Measurements from ENCODE around the gene L3MBTL3.

L3MBTL3 gene

DNA sequence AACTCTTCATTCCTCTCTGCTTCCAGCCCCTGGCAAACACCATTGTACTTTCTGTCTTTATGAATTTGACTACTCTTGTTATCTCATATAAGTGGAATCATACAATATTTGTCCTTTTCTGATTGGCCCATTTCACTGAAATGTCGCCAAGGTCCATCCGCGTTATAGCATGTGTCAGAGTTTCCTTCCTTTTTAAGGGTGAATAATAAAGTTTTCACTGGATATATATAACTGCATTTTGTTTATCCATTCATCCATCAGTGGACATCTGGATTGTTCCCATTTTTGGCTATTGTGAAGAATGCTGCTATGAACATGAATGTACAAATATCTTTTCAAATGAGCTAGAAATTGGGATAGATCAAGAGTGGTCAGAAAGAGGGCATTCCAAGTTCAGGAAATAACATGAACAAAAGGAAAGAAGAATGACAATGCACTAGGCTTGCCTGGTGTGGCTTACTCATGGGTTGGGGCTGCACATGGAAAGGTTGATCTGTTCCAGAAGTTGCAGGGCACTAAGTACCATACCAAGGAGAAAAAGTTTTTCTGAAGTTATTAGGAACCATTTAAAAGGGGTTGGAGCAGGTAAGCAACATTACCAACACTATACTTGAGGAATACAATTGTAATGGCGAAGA lies 10.0 kb upstream of the L3MBTL3 start:
- Histone ChIP-seq H3K27me3 (ENCODE audit: control insufficient read depth, insufficient read depth, low read length) (no peaks in the 10 kb centered on the region), H3K9me3 (ENCODE audit: control insufficient read depth, low read depth, low read length) (no peaks in the 10 kb centered on the region), H3K4me3 (ENCODE audit: low read length) (no peak overlapping the region), H3K27ac (ENCODE audit: low read length) (no peak overlapping the region), H3K9ac (ENCODE audit: low read length) (no peak overlapping the region), H3K4me1 (ENCODE audit: control insufficient read depth, low read depth, low read length) (no peaks in the 10 kb centered on the region), H3K36me3 (ENCODE audit: control insufficient read depth, low read depth, low read length) (no peaks in the 10 kb centered on the region)

DNA sequence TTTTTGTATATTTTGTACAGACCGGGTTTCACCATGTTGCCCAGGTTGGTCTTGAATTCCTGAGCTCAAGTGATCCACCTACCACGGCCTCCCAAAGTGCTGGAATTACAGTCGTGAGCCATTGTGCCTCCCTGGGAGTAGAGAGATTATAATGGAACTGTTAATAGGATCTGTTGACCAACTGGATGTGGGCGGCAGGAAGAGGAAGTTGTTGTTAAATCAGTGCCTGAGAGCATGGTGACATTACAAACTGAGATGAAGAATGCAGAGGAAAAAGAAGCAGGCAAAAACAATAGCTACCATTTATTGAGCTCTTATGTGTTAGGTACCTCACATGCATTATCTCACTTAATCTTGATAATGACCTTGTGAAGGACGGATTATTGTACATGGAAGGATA lies 9.2 kb upstream of the L3MBTL3 start:
- Histone ChIP-seq H3K27me3 (ENCODE audit: control insufficient read depth, insufficient read depth, low read length) (no peaks in the 10 kb centered on the region), H3K4me1 (ENCODE audit: control insufficient read depth, low read depth, low read length) (no peaks in the 10 kb centered on the region), H3K27ac (ENCODE audit: low read length) (no peak overlapping the region), H3K36me3 (ENCODE audit: control insufficient read depth, low read depth, low read length) (no peaks in the 10 kb centered on the region), H3K9me3 (ENCODE audit: control insufficient read depth, low read depth, low read length) (no peaks in the 10 kb centered on the region), H3K9ac (ENCODE audit: low read length) (no peak overlapping the region), H3K4me3 (ENCODE audit: low read length) (no peak overlapping the region)

- Histone ChIP-seq H3K9ac (ENCODE audit: low read length) (no peak overlapping the region), H3K4me3 (ENCODE audit: low read length) (no peak overlapping the region), H3K4me1 (ENCODE audit: control insufficient read depth, low read depth, low read length) (no peaks in the 10 kb centered on the region)
Observed at GRCh38 chr6:130010387-130010786, 8.0 kb upstream of the L3MBTL3 start.

DNA sequence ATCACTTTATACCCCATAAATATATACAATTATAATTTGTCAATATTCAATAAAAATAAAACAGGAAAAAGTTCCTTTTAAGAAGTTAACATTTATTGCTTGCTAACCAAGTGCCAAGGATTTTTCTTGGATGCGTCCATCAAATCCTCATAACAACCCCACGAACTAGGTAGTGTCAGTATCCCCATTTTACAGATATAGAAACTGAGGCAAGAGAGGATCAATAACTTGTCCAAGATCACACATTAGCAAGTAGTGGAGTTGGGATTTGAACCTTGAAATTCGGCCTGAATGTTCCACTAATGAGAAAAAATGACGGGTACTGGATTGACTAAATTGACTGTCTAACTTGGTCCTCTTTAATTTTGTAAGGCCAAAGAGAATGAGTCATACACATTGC lies 5.7 kb upstream of the L3MBTL3 start:
- Histone ChIP-seq H3K27ac (ENCODE audit: low read length) (no peak overlapping the region), H3K4me1 (ENCODE audit: control insufficient read depth, low read depth, low read length) (peaks cover 1% of the 10 kb centered on the region), H3K27me3 (ENCODE audit: control insufficient read depth, insufficient read depth, low read length) (peaks cover 4% of the 10 kb centered on the region), H3K9me3 (ENCODE audit: control insufficient read depth, low read depth, low read length) (no peaks in the 10 kb centered on the region), H3K9ac (ENCODE audit: low read length) (no peak overlapping the region), H3K4me3 (ENCODE audit: low read length) (no peak overlapping the region), H3K36me3 (ENCODE audit: control insufficient read depth, low read depth, low read length) (no peaks in the 10 kb centered on the region)

More at GRCh38 chr6:130010387-130010786, 8.0 kb upstream of the L3MBTL3 start:
- H3K27ac ChIP-seq (ENCODE audit: low read length): no peak overlapping the region
- H3K36me3 ChIP-seq (ENCODE audit: control insufficient read depth, low read depth, low read length): no peaks in the 10 kb centered on the region
- H3K27me3 ChIP-seq (ENCODE audit: control insufficient read depth, insufficient read depth, low read length): no peaks in the 10 kb centered on the region
- H3K9me3 ChIP-seq (ENCODE audit: control insufficient read depth, low read depth, low read length): no peaks in the 10 kb centered on the region

GRCh38 chr6:130018744-130019325 lies 454 bp downstream of the L3MBTL3 start:
- H3K27ac ChIP-seq (ENCODE audit: low read length): no peak overlapping the region
- peak overlapping the region; percentile 70 for H3K9ac ChIP-seq (ENCODE audit: low read length)
- H3K4me3 ChIP-seq (ENCODE audit: low read length): peak overlapping the region; percentile 93
- peaks cover 10% of the 10 kb centered on the region for H3K4me1 ChIP-seq (ENCODE audit: control insufficient read depth, low read depth, low read length)
- H3K27me3 ChIP-seq (ENCODE audit: control insufficient read depth, insufficient read depth, low read length): peaks cover 18% of the 10 kb centered on the region
- H3K9me3 ChIP-seq (ENCODE audit: control insufficient read depth, low read depth, low read length): no peaks in the 10 kb centered on the region
- H3K36me3 ChIP-seq (ENCODE audit: control insufficient read depth, low read depth, low read length): no peaks in the 10 kb centered on the region

DNA sequence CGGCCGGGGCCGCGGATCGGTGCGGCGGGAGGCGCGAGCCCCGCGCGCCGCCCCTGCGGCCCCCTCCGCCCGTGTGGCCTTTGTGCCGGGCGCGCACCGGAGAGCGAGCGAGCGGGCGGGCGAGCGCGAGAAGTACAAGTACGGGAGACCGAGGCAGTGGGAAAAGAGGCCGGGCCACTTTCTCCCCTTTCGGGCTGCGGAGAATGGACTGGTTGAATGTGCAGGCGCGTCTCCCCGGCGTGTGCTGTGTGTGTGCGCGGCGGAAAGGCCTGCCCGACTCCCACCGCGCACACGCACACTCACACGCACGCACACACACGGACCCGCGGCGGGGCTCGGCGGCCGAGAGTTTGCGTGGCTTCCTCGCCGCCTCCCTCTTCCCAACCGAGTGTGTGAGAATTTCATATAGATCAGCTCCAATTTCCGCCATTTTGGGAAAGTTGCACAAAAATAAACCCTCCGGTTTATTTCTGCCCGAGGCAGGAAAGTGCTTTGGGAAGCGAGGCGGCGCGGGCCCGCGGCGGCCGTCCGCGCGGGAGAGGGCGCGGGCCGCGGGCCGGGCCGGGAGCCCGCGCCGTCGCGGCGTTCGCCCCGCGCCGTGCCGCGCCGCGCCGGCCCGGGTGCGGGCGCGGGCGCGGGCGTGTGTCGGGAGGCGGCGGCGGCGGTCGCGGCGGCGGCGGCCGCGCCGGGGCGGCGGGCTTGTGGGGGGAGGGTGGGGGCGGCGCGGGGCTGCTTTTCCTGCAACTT lies 1.1 kb downstream of the L3MBTL3 start:
- H3K9ac ChIP-seq (ENCODE audit: low read length): peak overlapping the region; percentile 70

GRCh38 chr6:130020073-130020906 lies 1.9 kb downstream of the L3MBTL3 start:
- H3K4me1 ChIP-seq (ENCODE audit: control insufficient read depth, low read depth, low read length): peaks cover 10% of the 10 kb centered on the region
- H3K27me3 ChIP-seq (ENCODE audit: control insufficient read depth, insufficient read depth, low read length): peaks cover 18% of the 10 kb centered on the region
- peak overlapping the region; percentile 45 for H3K9ac ChIP-seq (ENCODE audit: low read length)
- H3K36me3 ChIP-seq (ENCODE audit: control insufficient read depth, low read depth, low read length): no peaks in the 10 kb centered on the region
- no peaks in the 10 kb centered on the region for H3K9me3 ChIP-seq (ENCODE audit: control insufficient read depth, low read depth, low read length)
- H3K4me3 ChIP-seq (ENCODE audit: low read length): peak overlapping the region; percentile 89
- H3K27ac ChIP-seq (ENCODE audit: low read length): no peak overlapping the region

More for the DNA sequence above, 1.1 kb downstream of the L3MBTL3 start:
- Histone ChIP-seq H3K4me3 (ENCODE audit: low read length) (peak overlapping the region; percentile 89), H3K36me3 (ENCODE audit: control insufficient read depth, low read depth, low read length) (no peaks in the 10 kb centered on the region), H3K27ac (ENCODE audit: low read length) (no peak overlapping the region), H3K4me1 (ENCODE audit: control insufficient read depth, low read depth, low read length) (peaks cover 10% of the 10 kb centered on the region), H3K9me3 (ENCODE audit: control insufficient read depth, low read depth, low read length) (no peaks in the 10 kb centered on the region), H3K27me3 (ENCODE audit: control insufficient read depth, insufficient read depth, low read length) (peaks cover 18% of the 10 kb centered on the region)

DNA sequence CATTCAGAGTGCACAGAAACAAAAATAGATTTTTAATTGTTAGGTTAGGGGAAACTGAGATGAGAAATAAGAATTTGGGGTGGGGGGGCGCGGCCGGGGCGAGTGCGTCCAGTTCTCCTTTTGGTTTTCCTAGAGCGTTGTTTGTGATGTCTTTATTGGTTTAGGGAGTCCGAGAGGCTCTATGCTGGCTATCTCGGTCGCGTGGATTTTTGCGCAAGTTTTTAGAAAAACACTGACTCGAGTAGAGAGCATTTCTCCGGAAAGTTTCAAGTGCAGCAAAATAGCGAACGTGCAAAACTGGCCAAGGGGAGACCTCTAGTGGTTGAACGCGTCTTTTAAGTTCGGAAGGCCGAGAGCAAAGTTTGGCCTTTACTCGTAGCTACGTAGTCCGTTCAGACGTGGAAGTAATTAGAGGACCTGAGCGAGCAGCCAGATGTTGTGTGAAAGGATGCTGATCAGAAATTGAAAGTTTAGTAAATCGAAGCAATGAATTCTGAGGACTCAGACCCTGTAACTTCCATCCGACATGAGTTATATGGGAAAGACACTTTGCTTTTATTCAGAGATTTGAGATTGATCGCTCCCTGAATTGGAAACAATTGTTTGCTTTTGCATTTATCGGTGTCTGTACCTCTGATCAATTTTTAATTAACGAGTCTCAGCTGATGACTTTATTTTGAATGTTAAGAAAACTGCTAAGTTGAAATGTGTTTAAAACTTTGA lies 2.7 kb downstream of the L3MBTL3 start:
- H3K27ac ChIP-seq (ENCODE audit: low read length): no peak overlapping the region

DNA sequence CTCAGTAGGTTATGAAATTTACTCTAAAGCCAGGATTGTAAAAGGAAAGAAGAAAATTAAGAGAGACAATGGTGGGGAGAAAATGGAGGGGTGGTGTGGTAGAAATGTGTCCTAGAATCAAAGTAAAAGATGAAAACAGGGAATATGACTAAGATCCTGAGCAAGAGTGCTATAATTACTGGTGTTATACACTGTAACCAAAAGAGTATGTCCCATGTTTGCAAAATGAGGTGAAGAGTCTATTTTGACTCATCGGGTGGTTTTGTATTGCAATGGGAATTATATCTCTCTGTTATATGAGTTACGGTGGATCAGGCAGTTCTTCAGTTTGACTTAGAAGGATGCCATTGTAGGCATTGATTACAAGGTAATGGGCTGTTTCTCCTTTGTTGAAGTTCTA lies 8.5 kb downstream of the L3MBTL3 start:
- no peaks in the 10 kb centered on the region for H3K4me1 ChIP-seq (ENCODE audit: control insufficient read depth, low read depth, low read length)
- no peaks in the 10 kb centered on the region for H3K9me3 ChIP-seq (ENCODE audit: control insufficient read depth, low read depth, low read length)
- no peak overlapping the region for H3K9ac ChIP-seq (ENCODE audit: low read length)
- H3K4me3 ChIP-seq (ENCODE audit: low read length): no peak overlapping the region
- peaks cover 4% of the 10 kb centered on the region for H3K27me3 ChIP-seq (ENCODE audit: control insufficient read depth, insufficient read depth, low read length)
- H3K36me3 ChIP-seq (ENCODE audit: control insufficient read depth, low read depth, low read length): no peaks in the 10 kb centered on the region
- no peak overlapping the region for H3K27ac ChIP-seq (ENCODE audit: low read length)

More for the DNA sequence above, 2.7 kb downstream of the L3MBTL3 start:
- Histone ChIP-seq H3K36me3 (ENCODE audit: control insufficient read depth, low read depth, low read length) (no peaks in the 10 kb centered on the region), H3K27me3 (ENCODE audit: control insufficient read depth, insufficient read depth, low read length) (peaks cover 18% of the 10 kb centered on the region), H3K9me3 (ENCODE audit: control insufficient read depth, low read depth, low read length) (no peaks in the 10 kb centered on the region), H3K4me1 (ENCODE audit: control insufficient read depth, low read depth, low read length) (peaks cover 10% of the 10 kb centered on the region), H3K9ac (ENCODE audit: low read length) (peak overlapping the region; percentile 45), H3K4me3 (ENCODE audit: low read length) (peak overlapping the region; percentile 89)

GRCh38 chr6:130027948-130028347 lies 9.6 kb downstream of the L3MBTL3 start:
- no peaks in the 10 kb centered on the region for H3K27me3 ChIP-seq (ENCODE audit: control insufficient read depth, insufficient read depth, low read length)
- no peaks in the 10 kb centered on the region for H3K9me3 ChIP-seq (ENCODE audit: control insufficient read depth, low read depth, low read length)
- no peak overlapping the region for H3K9ac ChIP-seq (ENCODE audit: low read length)
- H3K4me1 ChIP-seq (ENCODE audit: control insufficient read depth, low read depth, low read length): no peaks in the 10 kb centered on the region
- no peak overlapping the region for H3K4me3 ChIP-seq (ENCODE audit: low read length)
- no peaks in the 10 kb centered on the region for H3K36me3 ChIP-seq (ENCODE audit: control insufficient read depth, low read depth, low read length)
- no peak overlapping the region for H3K27ac ChIP-seq (ENCODE audit: low read length)

DNA sequence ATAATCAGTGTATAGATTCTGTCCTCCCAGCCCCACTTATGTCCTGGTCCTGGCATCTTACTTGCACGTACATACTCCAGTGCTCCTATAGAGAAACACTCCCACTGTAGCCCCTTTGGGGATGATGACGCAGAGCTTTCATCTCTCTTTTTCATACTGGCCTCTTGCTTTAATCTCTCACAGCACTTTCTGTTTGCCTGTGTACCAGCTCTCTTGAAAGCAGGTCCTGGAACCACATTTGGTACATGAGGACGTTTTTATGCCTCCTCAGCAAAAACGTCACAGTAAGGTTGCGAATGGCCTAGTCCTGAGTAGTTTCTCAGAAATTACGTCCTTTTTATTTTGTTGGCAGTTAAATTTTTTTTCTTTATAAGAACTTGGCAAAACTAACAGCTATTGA lies 10.8 kb downstream of the L3MBTL3 start:
- H3K27ac ChIP-seq (ENCODE audit: low read length): no peak overlapping the region

More for the DNA sequence above, 10.8 kb downstream of the L3MBTL3 start:
- no peak overlapping the region for H3K4me3 ChIP-seq (ENCODE audit: low read length)
- no peak overlapping the region for H3K9ac ChIP-seq (ENCODE audit: low read length)
- no peaks in the 10 kb centered on the region for H3K36me3 ChIP-seq (ENCODE audit: control insufficient read depth, low read depth, low read length)
- no peaks in the 10 kb centered on the region for H3K9me3 ChIP-seq (ENCODE audit: control insufficient read depth, low read depth, low read length)
- H3K4me1 ChIP-seq (ENCODE audit: control insufficient read depth, low read depth, low read length): no peaks in the 10 kb centered on the region
- no peaks in the 10 kb centered on the region for H3K27me3 ChIP-seq (ENCODE audit: control insufficient read depth, insufficient read depth, low read length)
